HG02852 (cell line): Measurements from ENCODE around the gene URM1.
"Not testable (repeated sequence)": the region's sequence is repeated elsewhere in the genome, so short reads cannot be mapped to it uniquely, and the experiment has no call there.

Experiments used
- ATAC-seq: cut with Tn5 transposase; IDR thresholded peaks from one replicate; pipeline ENCODE4 v1.9.1; 2021; ENCODE audit warnings: mild to moderate bottlenecking, moderate library complexity; ENCODE audit not compliant: unreplicated experiment

URM1 gene

GRCh38 chr9:128406848-128407391, 35.7 kb downstream of the URM1 start:
- no peak for ATAC-seq

GRCh38 chr9:128408963-128409431, 37.8 kb downstream of the URM1 start:
- no peak for ATAC-seq

GRCh38 chr9:128409450-128409849, 38.3 kb downstream of the URM1 start:
- ATAC-seq, result no peak

- no peak for ATAC-seq
These were observed 38.8 kb downstream of the URM1 start for GRCh38 chr9:128409978-128410377.

GRCh38 chr9:128411364-128412119, 40.4 kb downstream of the URM1 start:
- no peak for ATAC-seq

- ATAC-seq, result no peak
These were observed 41.1 kb downstream of the URM1 start for GRCh38 chr9:128412120-128412790.

GRCh38 chr9:128413728-128414127, 42.6 kb downstream of the URM1 start:
- ATAC-seq, result not testable (repeated sequence)

- ATAC-seq, result no peak
These were observed 43.3 kb downstream of the URM1 start for GRCh38 chr9:128414461-128414860.

GRCh38 chr9:128415281-128415680, 44.1 kb downstream of the URM1 start:
- ATAC-seq, result no peak

- no peak for ATAC-seq
These were observed 44.8 kb downstream of the URM1 start for GRCh38 chr9:128416014-128416413.

GRCh38 chr9:128416432-128417019, 45.4 kb downstream of the URM1 start:
- no peak for ATAC-seq

- ATAC-seq, result no peak
These were observed 48.1 kb downstream of the URM1 start for GRCh38 chr9:128419061-128419925.

- peak; percentile 70 for ATAC-seq
These were observed 49.0 kb downstream of the URM1 start for GRCh38 chr9:128420060-128420650.

- ATAC-seq, result peak; percentile 56
These were observed 49.7 kb downstream of the URM1 start, which contains the start of gene CERCAM for GRCh38 chr9:128420651-128421481. CERCAM (plus strand) TSS chr9:128420857; CDS start chr9:128420878, 21 bp downstream.

- no peak for ATAC-seq
These were observed 50.4 kb downstream of the URM1 start for GRCh38 chr9:128421482-128421996.

GRCh38 chr9:128422022-128422782, 51.0 kb downstream of the URM1 start:
- not testable (repeated sequence) for ATAC-seq

GRCh38 chr9:128422783-128423150, 51.6 kb downstream of the URM1 start:
- ATAC-seq, result no peak

GRCh38 chr9:128423356-128423755, 52.2 kb downstream of the URM1 start:
- ATAC-seq, result not testable (repeated sequence)
